HFF-Myc (cell line): ENCODE data around the gene P3H4.
"Not testable (repeated sequence)": the region's sequence is repeated elsewhere in the genome, so short reads cannot be mapped to it uniquely, and the experiment has no call there.

Experiments used
- DNase-seq: peaks from one replicate; pipeline ENCODE4 v3.0.0-alpha.2; 2011; ENCODE audit warnings: low read depth; ENCODE audit errors: extremely low read depth
- H3K4me3 ChIP-seq: replicated peaks from 2 replicates; pipeline ENCODE4 v1.5.1; 2011; ENCODE audit warnings: low read depth, mild to moderate bottlenecking, control low read depth, low read length
- TF ChIP-seq, protein P1 (sequence below): IDR thresholded peaks from 2 replicates; pipeline ENCODE4 v1.5.1; 2012; ENCODE audit warnings: mild to moderate bottlenecking, low read depth, low read length, control low read depth; ENCODE audit errors: missing control alignments

The P3H4 gene

DNA sequence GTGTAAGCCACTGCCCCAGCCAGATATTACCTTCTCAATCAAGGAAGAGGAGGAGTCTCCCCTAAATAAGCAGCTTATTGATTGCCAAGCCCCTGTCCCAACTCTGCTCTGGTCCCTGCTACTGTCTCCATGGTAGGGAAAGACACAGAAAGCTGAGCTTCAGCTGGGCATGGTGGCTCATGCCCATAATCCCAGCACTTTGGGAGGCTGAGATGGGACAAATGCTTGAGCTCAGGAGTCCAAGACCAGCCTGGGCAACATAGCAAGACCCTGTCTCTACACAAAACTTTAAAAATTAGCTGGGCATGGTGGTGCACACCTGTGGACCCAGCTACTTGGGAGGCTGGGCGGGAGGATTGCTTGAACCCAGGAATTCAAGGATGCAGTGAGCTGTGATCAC lies 31.8 kb downstream of the P3H4 start:
- TF ChIP-seq, protein P1, sequence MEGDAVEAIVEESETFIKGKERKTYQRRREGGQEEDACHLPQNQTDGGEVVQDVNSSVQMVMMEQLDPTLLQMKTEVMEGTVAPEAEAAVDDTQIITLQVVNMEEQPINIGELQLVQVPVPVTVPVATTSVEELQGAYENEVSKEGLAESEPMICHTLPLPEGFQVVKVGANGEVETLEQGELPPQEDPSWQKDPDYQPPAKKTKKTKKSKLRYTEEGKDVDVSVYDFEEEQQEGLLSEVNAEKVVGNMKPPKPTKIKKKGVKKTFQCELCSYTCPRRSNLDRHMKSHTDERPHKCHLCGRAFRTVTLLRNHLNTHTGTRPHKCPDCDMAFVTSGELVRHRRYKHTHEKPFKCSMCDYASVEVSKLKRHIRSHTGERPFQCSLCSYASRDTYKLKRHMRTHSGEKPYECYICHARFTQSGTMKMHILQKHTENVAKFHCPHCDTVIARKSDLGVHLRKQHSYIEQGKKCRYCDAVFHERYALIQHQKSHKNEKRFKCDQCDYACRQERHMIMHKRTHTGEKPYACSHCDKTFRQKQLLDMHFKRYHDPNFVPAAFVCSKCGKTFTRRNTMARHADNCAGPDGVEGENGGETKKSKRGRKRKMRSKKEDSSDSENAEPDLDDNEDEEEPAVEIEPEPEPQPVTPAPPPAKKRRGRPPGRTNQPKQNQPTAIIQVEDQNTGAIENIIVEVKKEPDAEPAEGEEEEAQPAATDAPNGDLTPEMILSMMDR, result no peak
- H3K4me3 ChIP-seq, result no peak overlapping the region
- no peak for DNase-seq

- H3K4me3 ChIP-seq, result no peak overlapping the region
- DNase-seq, result peak; percentile 84
- TF ChIP-seq, protein P1, result no peak
These were observed 34.1 kb downstream of the P3H4 start for GRCh38 chr17:41777574-41778188.

GRCh38 chr17:41777157-41777573 lies 34.6 kb downstream of the P3H4 start:
- TF ChIP-seq, protein P1, result no peak
- H3K4me3 ChIP-seq, result no peak overlapping the region
- no peak for DNase-seq

DNA sequence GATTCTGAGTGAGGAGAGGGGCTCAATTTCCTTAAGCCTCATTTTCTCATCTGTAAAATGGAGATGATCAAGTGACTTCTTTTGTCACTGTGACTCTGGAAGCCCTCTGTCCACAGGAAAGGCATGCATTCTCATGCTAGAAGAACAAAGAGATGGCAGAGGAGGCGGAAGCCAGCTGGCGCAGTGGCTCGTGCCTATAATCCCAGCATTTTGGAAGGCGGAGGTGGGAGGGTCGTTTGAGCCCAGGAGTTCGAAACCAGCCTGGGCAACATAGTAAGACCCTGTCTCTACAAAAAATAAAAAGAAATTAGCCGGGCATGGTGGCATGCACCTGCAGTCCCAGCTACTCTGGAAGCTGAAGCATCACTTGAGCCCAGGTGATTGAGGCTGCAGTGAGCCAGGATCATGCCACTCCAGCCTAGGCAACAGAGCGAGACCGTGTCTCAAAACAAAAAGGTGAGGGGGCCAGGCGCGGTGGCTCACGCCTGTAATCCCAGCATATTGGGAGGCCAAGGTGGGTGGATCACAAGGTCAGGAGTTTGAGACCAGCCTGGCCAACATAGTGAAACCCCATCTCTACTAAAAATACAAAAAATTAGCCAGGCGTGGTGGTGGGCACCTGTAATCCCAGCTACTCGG lies 35.4 kb downstream of the P3H4 start:
- DNase-seq, H3K4me3 ChIP-seq: not testable (repeated sequence)

GRCh38 chr17:41775394-41776226 lies 36.1 kb downstream of the P3H4 start:
- no peak for DNase-seq
- no peak overlapping the region for H3K4me3 ChIP-seq
- TF ChIP-seq, protein P1, result no peak

- no peak for DNase-seq
- TF ChIP-seq, protein P1, result no peak
- no peak overlapping the region for H3K4me3 ChIP-seq
These were observed 38.0 kb downstream of the P3H4 start for GRCh38 chr17:41773731-41774193.

GRCh38 chr17:41773190-41773588 lies 38.6 kb downstream of the P3H4 start:
- no peak overlapping the region for H3K4me3 ChIP-seq
- DNase-seq, result peak; percentile 71
- TF ChIP-seq, protein P1, result no peak
